GM23248 (cell line): Measurements from ENCODE around the gene MIOX. TPM values are rescaled to one million over a fixed set of nuclear protein-coding genes. Genes with fewer than 3 reads are reported as not detected.

Source experiments
- DNase-seq: peaks from one replicate; pipeline ENCODE4 v3.0.0-alpha.2; 2015
- H2AFZ ChIP-seq: fragments of 200-600 bp; sonication (generic); 2 replicates; pipeline ENCODE4 v1.6.1; 2016; ENCODE audit warnings: antibody characterized with exemption
- H3F3A ChIP-seq: fragments of 200-600 bp; sonication (generic); 2 replicates; pipeline ENCODE4 v1.6.1; 2016; ENCODE audit warnings: mild to moderate bottlenecking, antibody characterized with exemption, mixed run types; ENCODE audit not compliant: insufficient read depth
- H3K27ac ChIP-seq: fragments of 200-600 bp; sonication (generic); 2 replicates; pipeline ENCODE4 v1.5.1; 2016; ENCODE audit warnings: mild to moderate bottlenecking
- H3K27me3 ChIP-seq: fragments of 200-600 bp; sonication (generic); replicated peaks from 2 replicates; pipeline ENCODE4 v1.6.1; 2016; ENCODE audit warnings: mild to moderate bottlenecking; ENCODE audit not compliant: insufficient read depth
- H3K36me3 ChIP-seq: fragments of 200-600 bp; sonication (generic); 2 replicates; pipeline ENCODE4 v1.6.1; 2016; ENCODE audit warnings: low read depth, mild to moderate bottlenecking
- H3K4me1 ChIP-seq: fragments of 200-600 bp; sonication (generic); 2 replicates; pipeline ENCODE4 v1.6.1; 2016; ENCODE audit warnings: mild to moderate bottlenecking; ENCODE audit not compliant: insufficient read depth
- H3K4me2 ChIP-seq: fragments of 200-600 bp; sonication (generic); one replicate; pipeline ENCODE4 v1.6.1; 2016; ENCODE audit warnings: mild to moderate bottlenecking; ENCODE audit not compliant: unreplicated experiment
- H3K4me3 ChIP-seq: fragments of 200-600 bp; sonication (generic); 2 replicates; pipeline ENCODE4 v1.5.1; 2016; ENCODE audit warnings: mild to moderate bottlenecking
- H3K79me2 ChIP-seq: fragments of 200-600 bp; sonication (generic); 2 replicates; pipeline ENCODE4 v1.6.1; 2016; ENCODE audit warnings: mild to moderate bottlenecking; ENCODE audit not compliant: insufficient read depth
- H3K9ac ChIP-seq: fragments of 200-600 bp; sonication (generic); 2 replicates; pipeline ENCODE4 v1.6.1; 2016; ENCODE audit warnings: mild to moderate bottlenecking
- H3K9me2 ChIP-seq: fragments of 200-600 bp; sonication (generic); 2 replicates; pipeline ENCODE4 v1.6.1; 2016; ENCODE audit warnings: mixed run types, mild to moderate bottlenecking, moderate library complexity; ENCODE audit not compliant: insufficient read depth
- H3K9me3 ChIP-seq: fragments of 200-600 bp; sonication (generic); one replicate; pipeline ENCODE4 v1.6.1; 2017; ENCODE audit warnings: low read depth
- H4K20me1 ChIP-seq: fragments of 200-600 bp; sonication (generic); 2 replicates; pipeline ENCODE4 v1.6.0; 2016; ENCODE audit not compliant: insufficient read depth
- EZH2 ChIP-seq: fragments of 200-600 bp; sonication (generic); IDR thresholded peaks from 2 replicates; pipeline ENCODE4 v1.6.1; 2018; ENCODE audit warnings: antibody characterized with exemption, mild to moderate bottlenecking; ENCODE audit not compliant: insufficient read depth, poor library complexity, severe bottlenecking
- EZH2phosphoT487 ChIP-seq: fragments of 200-600 bp; sonication (generic); IDR thresholded peaks from 2 replicates; pipeline ENCODE4 v1.6.1; 2018; ENCODE audit warnings: antibody characterized with exemption, moderate library complexity, mild to moderate bottlenecking, low read depth; ENCODE audit not compliant: insufficient read depth
- WGBS, 2 experiments: methylation state at CpG; one replicate each; pipeline ENCODE4 v1.1.6; 2015 to 2017; ENCODE audit warnings: low lambda C conversion rate in 2 of 2, low coverage in 1 of 2; ENCODE audit errors: missing lambda C conversion rate in 2 of 2; 5-methylcytosine and 5-hydroxymethylcytosine counted together
- in situ Hi-C: fragments of 300-500 bp; cut with MboI; formaldehyde crosslinking; loops from 2 replicates; pipeline ENCODE4 v1.15.0; 2020
- polyA plus RNA-seq: library from polyadenylated mRNA; unstranded; fragments of >200 nt; fragmentation: Nextera tagmentation; extraction: Ambion mirVana; gene quantifications from 2 replicates; pipeline ENCODE4 v1.2.1, GENCODE V29; 2016
- total RNA-seq: library from RNA; depleted of rRNA; stranded (reverse); fragments of >200 nt; shearing (Covaris generic); gene quantifications from 2 replicates; pipeline ENCODE4 v1.2.3, GENCODE V29; 2014

Gene MIOX
- total and polyA plus RNA-seq, 2 experiments from 2014 or later, result 0.16 TPM; not detected in 1

GRCh38 chr22:50454556-50455075 is 32.0 kb upstream of the MIOX start:
- no peak for TF ChIP-seq EZH2
- no peak for TF ChIP-seq EZH2phosphoT487
- H2AFZ ChIP-seq, result no peak overlapping the region
- in situ Hi-C loops, result no loop called here
- 89 to 91% methylated on average over 21 to 27 of the region's 27 CpGs for WGBS, 2 experiments
- peaks cover 5% of the 10 kb centered on the region; the same call in 1 of the 2 replicates for H3F3A ChIP-seq
- H3K4me3 ChIP-seq, result no peak overlapping the region
- peaks cover 3% of the 10 kb centered on the region; the same call in 1 of the 2 replicates for H3K36me3 ChIP-seq
- DNase-seq, result no peak
- no peaks in the 10 kb centered on the region for H3K9me3 ChIP-seq
- H3K9me2 ChIP-seq, result no peaks in the 10 kb centered on the region
- no peaks in the 10 kb centered on the region for H3K4me1 ChIP-seq
- H4K20me1 ChIP-seq, result no peaks in the 10 kb centered on the region
- H3K4me2 ChIP-seq, result no peak overlapping the region
- H3K27me3 ChIP-seq, result no peaks in the 10 kb centered on the region
- no peaks in the 10 kb centered on the region for H3K79me2 ChIP-seq
- no peak overlapping the region for H3K9ac ChIP-seq
- no peak overlapping the region for H3K27ac ChIP-seq

- Histone ChIP-seq H3K27ac (no peak overlapping the region), H4K20me1 (no peaks in the 10 kb centered on the region), H3K4me2 (no peak overlapping the region), H3K4me3 (no peak overlapping the region), H3F3A (peaks cover 5% of the 10 kb centered on the region; the same call in 1 of the 2 replicates), H3K9ac (no peak overlapping the region), H3K36me3 (peaks cover 3% of the 10 kb centered on the region; the same call in 1 of the 2 replicates), H3K79me2 (no peaks in the 10 kb centered on the region), H3K9me3 (no peaks in the 10 kb centered on the region), H2AFZ (no peak overlapping the region), H3K9me2 (no peaks in the 10 kb centered on the region), H3K27me3 (no peaks in the 10 kb centered on the region), H3K4me1 (no peaks in the 10 kb centered on the region)
- in situ Hi-C loops, result no loop called here
- TF ChIP-seq EZH2phosphoT487 (no peak), EZH2 (no peak)
- no peak for DNase-seq
- 91 to 97% methylated on average over 17 to 18 of the region's 18 CpGs for WGBS, 2 experiments
Observed at GRCh38 chr22:50455201-50455600, 31.5 kb upstream of the MIOX start.

GRCh38 chr22:50456026-50456425 is 30.6 kb upstream of the MIOX start:
- WGBS, 2 experiments, result 86 to 99% methylated on average over 8 to 11 of the region's 11 CpGs
- Histone ChIP-seq H3K79me2 (no peaks in the 10 kb centered on the region), H3K4me3 (no peak overlapping the region), H2AFZ (no peak overlapping the region), H4K20me1 (no peaks in the 10 kb centered on the region), H3K9me3 (no peaks in the 10 kb centered on the region), H3K27me3 (no peaks in the 10 kb centered on the region), H3K36me3 (peaks cover 3% of the 10 kb centered on the region; the same call in 1 of the 2 replicates), H3K4me1 (no peaks in the 10 kb centered on the region), H3F3A (peaks cover 5% of the 10 kb centered on the region; the same call in 1 of the 2 replicates), H3K27ac (no peak overlapping the region), H3K4me2 (no peak overlapping the region), H3K9ac (no peak overlapping the region), H3K9me2 (no peaks in the 10 kb centered on the region)
- in situ Hi-C loops, result no loop called here
- no peak for DNase-seq
- TF ChIP-seq EZH2phosphoT487, result no peak
- no peak for TF ChIP-seq EZH2

- H3K4me1 ChIP-seq, result no peaks in the 10 kb centered on the region
- WGBS, 2 experiments, result 88 to 89% methylated on average over 31 to 34 of the region's 34 CpGs
- no peaks in the 10 kb centered on the region for H3K9me3 ChIP-seq
- in situ Hi-C loops, result no loop called here
- H3K9me2 ChIP-seq, result no peaks in the 10 kb centered on the region
- H3F3A ChIP-seq, result no peaks in the 10 kb centered on the region
- no peaks in the 10 kb centered on the region for H4K20me1 ChIP-seq
- no peak overlapping the region for H3K9ac ChIP-seq
- no peak overlapping the region for H3K4me3 ChIP-seq
- H3K4me2 ChIP-seq, result no peak overlapping the region
- TF ChIP-seq EZH2phosphoT487 (no peak), EZH2 (no peak)
- H3K27me3 ChIP-seq, result no peaks in the 10 kb centered on the region
- H3K79me2 ChIP-seq, result no peaks in the 10 kb centered on the region
- no peak overlapping the region for H3K27ac ChIP-seq
- H3K36me3 ChIP-seq, result no peaks in the 10 kb centered on the region; the same call in 1 of the 2 replicates
- no peak overlapping the region for H2AFZ ChIP-seq
- no peak for DNase-seq
Observed at GRCh38 chr22:50456466-50457234, 30.0 kb upstream of the MIOX start.
